ENCODE results near the gene GPR17.

GPR17 gene

DNA sequence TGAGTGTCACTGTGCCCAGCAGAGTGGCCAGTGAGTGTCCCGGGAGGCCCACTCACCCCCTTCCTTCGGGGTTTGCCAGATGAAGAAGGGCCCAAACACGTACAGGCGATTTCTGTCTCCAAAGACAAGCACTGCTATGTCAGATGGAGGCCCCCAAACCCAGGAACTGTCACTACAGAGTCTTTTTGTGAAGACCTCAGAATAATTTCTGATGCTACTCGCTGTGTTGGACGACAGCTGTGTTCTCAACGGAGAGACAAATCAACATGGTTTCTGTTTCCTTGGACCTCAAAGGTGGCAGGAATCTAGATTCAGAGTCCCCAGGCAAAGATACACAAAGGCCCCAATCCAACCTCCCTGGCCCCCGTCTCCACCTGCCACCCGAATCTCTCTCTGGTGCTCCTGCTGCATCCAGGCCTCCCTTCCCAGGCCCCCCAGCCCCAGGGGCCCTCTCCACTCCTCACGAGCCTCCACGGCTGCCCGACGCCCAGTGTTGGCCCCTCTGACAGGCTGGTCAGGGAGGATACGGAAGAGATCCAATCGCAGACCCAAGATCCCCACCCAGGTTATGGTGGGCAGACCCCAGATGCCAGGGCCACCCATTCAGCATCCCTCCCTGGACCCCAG, 2.4 kb upstream of the GPR17 start:
- no peak for DNase-seq

DNA sequence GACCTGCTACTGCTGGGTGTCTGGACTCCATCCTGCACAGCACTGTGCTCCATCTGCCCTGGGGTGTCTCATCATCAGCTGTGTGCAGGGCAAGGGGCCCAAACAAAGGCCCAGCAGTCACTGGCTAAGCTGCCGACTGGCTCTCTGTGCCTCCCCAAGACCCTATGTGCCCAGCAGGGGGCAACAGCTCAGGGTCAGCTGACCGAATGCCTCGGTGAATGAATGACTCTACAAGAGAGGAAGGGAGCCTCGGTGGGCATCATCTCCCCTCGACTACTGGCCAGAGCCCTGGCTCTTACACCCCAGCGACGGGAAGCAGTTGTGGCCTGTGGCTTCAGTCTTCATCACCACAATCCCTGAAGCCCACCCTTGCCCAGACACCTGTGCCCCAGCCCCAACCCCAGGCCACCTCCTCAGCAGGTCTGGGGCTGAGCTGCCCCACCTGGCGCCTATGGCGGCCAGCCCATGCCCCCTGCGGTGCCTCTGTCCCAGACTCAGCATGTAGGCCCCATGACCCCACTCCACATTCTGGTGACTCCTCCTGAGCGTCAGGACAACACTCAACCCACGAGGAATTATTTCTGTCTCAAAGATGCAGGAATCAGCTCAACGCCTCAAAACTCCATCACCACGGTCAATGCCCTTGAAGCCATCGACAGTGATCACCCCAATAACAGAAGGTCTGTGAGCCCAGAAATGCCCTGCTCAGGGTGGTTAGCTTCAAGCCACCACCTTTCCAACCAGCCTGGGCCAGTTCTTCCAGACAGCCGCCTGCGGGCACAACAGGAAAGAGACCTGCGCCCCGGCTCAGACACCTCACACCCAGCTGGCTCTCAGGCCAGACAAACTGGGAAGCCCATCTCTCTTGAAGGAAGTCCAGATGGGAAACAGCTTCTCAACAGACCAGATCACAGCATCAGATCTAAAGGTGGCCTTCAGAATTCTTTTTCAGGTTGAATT, 1.6 kb upstream of the GPR17 start:
- DNase-seq = no peak

DNA sequence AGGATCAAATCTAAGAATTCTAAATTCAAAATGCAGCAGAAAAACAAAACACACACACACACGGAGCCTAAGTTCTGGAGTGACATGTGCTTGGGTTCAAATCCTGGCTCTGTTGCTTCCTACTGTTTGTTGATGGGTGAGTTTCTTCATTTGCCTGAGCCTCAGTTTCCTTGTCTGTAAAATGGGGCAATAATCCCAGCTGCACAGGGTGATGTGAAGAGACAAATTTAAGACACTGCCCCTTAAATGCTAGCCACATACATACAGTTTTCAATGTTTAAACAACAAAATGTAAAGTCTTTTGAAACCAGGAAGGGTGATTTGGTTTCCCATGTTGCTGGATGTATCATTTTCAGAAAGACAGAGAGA, 943 bp upstream of the GPR17 start:
- DNase-seq = no peak

DNA sequence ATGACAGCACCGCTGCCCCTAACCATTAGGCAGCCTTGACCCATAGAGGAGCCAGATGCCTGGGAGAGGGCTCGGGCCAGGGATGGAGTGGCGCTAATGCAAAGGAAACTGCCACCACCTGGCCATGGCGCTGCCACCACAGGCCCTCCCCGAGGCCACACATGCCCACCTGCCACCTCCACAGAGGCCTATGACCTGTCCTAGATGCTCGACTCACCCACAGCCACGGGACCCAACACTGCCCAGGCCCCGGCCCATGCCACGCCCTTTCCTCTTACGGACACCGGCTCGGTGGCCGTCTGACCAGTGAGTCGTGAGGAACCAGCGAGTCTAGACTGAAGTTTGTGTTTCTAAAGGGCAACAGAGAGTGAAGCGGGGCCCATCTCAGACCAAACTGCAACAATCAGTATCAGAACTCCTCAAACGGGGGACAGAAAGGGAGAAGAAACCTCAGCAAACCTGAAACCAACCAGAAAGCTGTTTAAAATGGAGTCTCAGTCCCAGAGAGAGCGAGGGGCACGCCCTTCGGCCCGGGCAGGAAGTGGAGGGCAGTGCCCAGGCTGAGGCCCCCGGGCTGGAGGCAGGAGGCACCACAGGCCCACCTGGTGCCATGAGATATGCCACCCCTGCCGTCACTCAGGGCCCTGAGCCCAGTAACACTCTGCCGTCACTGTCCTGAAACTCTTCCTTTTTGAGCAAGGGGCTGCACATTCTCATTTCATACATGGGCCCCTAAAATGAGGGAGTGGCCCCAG, 711 bp downstream of the GPR17 start:
- DNase-seq = no peak

DNA sequence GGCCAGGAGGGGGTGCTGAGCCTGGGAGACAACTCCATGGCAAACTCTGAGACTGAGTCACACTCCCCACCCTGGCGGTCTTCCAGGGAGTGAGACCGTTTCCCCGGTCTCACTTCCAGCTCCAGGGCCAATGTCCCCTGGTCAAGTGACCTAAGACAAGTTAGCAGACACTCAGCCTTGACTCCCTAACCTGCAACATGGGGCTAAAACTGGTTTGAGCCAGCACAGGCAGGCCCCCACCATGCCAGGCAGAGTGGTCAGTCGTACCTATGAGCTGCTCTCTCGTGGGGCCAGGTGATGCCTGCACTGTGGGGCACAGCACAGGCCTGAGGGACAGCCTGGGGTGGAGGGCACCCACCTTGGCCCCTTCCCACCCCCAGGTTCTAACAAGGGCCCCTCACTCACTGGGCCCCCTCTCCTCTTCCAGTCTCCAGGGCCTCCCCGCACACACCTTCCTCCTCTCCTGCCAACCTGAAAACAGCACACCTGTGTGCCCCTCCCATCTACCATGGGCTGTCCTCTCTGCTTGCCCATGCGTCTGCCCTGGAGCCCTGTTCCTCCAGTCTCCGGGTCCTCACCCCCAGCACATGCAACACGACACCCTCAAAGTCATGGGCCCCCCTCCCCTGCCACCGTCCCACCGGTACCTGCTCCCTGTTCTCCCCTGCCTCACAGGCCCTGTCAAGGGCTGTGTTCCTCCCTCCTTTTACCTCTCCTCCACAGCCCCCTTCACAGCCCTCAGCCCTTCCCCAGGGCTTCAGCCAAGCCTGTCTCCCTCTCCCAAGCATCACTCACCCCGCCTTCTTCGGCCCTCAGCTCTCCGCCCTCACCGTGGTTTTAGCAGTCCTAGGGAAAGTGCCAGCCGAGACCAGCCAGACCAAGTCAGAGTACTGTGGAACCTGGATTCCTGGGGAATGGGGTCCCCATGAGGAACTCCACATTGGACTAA, 1.6 kb downstream of the GPR17 start:
- no peak for DNase-seq

DNA sequence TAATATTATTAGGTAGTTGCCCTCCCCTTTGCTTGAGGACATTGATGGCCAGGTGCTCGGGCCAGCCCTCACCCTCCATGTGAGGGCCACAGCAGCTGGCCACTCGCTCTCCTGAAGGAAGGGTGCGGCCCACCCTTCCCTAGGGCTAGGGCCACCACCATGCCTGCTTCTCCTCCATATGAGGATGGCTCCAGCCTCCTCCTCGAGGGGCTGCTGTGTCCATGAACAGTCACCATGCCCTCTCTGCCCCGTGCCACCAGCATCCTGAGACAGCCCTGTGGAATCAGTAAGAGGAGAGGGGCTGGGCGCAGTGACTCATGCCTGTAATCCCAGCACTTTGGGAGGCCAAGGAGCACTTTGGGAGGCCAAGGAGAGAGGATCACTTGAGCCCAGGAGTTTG, 2.4 kb downstream of the GPR17 start:
- DNase-seq = no peak

DNA sequence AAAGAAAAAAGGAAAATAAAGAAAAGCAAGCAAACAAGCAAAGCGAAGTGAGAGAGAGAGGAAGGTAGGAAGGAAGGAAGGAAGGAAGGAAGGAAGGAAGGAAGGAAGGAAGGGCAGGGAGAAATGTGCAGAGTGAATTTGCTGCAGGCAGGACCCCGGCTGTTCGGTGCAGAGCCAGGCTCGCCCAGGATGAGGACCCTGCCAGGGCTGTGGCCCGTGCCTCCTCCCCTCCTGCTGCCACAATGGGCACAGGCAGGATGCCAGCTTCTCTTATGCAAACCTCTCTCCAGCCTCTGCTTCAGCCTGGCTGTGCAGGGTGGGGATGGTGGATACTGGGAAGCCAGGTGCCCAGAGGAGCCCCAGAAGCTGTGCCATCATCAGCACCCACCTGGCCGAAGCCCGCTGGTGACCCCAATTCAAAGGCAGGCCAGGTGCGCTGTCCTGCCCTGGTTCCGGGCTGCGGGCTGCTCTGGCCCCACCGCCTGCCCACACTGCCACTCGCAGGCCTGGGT, 3.2 kb downstream of the GPR17 start:
- no peak for DNase-seq

DNA sequence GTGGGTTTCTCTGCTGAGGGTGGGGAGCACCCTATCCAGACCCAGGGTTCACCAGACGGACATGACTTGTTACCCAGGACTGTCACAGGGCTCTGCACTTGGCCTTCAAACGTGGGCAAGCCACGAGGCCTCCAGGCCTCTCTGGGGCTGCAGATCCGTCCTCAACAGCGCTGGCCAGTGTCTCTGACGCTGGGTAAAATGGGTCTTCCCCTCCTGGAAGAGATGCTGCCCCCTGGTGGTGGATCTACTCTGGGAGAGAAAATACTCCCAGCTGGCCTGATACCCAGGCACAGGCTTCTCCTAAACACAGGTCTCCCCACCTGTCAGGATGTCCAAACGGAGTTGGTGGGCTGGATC, 3.7 kb downstream of the GPR17 start:
- peak; percentile 96 for DNase-seq

DNA sequence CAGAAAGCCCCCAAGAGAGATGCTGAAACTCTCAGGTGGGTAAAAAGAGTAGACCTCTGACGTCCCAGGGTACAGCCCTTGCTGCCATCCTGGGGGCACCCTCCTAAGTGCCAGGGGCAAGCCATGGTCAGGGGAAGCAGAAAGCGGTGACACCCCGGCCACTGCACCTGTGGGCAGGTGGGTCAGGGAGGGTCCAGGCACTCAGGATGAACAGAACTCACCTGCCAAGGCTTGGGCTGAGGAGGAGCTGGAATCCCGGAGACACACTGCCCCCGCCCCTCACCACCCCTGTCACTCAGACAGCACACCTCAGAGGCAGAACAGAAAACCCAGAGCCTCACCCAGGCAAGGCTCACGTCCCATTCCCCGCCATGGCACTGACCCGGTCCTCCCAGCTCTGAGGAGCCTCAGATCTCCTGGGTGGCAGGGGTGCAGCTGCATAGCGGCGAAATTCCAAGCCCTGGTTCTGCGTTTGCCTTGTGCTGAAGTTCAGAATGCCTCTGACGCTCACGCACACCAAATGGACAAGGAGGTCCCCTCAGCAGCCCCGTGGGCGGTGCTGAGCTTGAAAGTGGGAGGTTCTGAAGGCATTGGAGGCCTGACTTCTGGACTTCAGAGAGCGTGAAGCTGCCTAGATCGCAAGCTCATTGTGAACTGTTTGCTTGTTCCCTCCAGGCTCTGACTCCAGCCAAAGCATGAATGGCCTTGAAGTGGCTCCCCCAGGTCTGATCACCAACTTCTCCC, 4.3 kb downstream of the GPR17 start:
- no peak for DNase-seq

DNA sequence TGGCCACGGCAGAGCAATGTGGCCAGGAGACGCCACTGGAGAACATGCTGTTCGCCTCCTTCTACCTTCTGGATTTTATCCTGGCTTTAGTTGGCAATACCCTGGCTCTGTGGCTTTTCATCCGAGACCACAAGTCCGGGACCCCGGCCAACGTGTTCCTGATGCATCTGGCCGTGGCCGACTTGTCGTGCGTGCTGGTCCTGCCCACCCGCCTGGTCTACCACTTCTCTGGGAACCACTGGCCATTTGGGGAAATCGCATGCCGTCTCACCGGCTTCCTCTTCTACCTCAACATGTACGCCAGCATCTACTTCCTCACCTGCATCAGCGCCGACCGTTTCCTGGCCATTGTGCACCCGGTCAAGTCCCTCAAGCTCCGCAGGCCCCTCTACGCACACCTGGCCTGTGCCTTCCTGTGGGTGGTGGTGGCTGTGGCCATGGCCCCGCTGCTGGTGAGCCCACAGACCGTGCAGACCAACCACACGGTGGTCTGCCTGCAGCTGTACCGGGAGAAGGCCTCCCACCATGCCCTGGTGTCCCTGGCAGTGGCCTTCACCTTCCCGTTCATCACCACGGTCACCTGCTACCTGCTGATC, 4.9 kb downstream of the GPR17 start:
- no peak for DNase-seq

DNA sequence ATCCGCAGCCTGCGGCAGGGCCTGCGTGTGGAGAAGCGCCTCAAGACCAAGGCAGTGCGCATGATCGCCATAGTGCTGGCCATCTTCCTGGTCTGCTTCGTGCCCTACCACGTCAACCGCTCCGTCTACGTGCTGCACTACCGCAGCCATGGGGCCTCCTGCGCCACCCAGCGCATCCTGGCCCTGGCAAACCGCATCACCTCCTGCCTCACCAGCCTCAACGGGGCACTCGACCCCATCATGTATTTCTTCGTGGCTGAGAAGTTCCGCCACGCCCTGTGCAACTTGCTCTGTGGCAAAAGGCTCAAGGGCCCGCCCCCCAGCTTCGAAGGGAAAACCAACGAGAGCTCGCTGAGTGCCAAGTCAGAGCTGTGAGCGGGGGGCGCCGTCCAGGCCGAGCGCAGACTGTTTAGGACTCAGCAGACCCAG, 5.4 kb downstream of the GPR17 start:
- no peak for DNase-seq

DNA sequence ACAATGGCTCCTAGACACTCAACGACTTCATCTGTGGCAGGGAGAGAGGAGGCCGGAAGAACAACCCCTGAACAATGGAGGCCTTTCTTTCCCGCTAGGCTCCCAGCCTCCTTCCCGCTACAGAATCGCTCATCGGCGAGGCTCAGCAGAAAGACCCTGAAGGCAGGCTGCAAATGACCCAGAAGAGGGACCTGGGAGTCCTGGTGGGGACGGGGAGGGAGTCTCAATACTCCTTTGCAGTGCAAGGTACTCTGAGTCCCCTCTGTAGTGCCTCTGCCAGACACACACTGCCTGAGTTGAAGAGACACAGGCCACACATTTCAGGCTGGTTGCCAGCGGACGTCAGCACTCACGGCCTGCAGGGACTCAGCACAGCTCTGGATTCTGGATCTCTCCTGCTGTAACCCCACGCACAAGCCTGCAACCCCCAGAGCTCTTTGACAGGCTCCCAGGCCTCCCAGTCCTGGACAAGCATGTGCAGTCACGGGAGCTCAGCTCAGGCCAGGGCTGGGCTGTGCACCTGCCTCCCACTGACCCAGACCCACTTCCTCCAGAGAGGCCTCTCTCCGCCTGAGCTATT, 6.1 kb downstream of the GPR17 start:
- DNase-seq = no peak

DNA sequence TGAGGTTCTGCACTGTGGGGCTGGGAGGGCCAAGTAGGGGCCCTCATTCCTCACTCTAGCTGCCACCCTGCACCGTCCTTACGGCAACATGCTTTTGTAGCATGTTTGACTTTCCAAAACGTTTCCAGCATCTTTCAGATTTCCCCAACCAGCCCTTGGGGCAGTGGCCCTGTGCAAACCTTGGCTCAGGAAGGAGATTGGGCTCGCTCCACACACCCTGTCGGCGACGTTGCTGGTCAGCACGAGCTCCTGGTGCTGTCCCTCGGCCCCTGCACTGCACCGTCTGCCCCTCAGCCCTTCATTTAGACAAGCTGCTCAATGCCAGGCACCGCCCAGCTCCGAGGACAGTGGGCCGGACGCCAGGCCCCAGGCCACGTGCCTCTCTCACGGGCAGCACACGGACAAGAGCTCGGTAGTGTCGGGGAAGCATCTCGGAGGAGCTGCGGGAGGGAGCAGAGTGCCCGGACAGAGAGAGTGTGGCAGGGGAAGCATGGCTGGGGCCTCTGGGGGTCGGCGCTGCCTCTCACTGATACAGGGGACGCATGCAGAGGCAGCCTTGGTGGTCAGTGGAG, 6.9 kb downstream of the GPR17 start:
- no peak for DNase-seq

DNA sequence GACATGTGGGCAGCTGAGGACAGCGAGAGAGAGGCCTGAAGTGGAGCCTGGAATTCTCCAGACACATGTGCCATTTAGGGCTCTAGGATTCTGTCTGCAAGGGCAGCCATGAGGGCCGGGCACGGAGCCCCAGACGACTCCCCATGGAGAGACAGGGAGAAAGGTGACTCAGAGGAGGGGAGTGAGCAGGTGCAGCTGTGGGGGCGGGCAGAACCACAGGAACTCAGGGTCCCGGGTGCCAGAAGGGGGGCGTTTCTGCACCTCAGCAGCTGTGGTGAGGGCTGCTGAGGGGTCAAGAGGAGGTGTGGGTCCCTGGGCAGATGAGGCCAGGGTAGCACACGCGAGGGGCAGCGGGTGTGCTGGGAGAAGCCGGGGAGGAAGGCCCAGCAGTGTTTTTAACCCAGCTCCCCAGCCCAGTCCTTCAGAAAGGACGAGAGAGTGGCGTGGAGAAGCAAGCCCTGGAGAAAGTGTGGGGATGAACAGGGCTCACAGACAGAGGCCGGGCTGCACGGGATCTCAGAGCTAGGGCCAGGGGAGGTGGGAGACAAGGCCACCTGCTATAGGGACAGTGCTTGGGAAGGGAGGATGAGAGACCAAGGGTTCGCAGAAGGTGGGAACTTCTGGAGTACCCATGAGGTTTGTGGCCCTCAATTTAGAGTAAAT, 7.6 kb downstream of the GPR17 start:
- no peak for DNase-seq

DNA sequence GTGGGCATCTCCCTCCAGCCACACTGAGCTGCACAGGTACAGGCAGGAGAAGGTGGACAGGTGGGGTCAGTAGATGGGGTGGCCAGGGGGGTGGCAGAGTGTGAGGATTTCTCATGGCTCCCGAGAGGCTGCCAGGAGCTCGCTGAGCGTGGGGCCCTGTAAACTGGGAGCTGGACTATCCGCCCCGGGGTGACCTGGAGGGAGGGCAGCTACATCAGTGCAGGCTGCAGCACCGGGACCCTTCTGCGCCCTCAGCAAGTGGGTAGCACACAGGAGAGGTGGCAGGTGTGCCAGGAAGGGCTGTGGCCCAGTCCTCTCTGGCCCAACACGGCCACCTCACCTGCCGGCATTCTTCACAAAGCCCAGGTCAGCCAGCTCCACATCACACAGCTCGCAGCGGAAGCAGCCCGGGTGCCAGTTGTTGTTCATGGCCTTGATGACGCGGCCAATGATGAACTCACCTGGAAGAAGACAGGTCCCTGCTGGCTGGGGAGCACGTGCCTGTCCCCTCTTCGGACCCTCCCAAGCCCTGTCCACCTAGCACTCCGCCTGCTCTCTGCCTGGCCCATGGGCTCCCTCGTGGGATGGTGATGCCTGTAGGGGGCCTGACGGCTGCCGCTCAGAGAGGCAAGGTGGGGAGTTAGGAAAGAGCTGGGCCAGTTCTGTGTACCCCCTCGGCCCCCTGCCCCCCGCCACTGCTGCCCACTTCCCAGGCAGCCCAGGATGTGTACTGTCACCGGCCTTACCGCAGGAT, 8.3 kb downstream of the GPR17 start:
- DNase-seq = no peak

DNA sequence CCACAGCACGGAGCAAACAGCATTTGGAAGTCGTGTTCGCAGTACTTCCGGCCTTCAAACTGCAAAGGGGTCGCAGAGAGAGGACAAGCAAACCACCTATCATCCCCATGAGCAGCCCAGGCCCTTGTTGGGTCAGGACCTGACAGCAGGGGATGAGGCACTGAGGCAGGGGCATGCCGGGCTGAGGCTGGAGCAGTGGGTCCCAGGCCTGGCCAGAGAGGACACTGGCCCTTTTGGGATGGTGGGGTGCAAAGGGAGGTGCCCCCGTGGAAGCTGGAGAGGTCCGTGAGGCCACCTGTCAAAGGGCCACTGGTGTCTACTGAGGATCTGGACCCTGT, 8.9 kb downstream of the GPR17 start:
- DNase-seq = no peak

DNA sequence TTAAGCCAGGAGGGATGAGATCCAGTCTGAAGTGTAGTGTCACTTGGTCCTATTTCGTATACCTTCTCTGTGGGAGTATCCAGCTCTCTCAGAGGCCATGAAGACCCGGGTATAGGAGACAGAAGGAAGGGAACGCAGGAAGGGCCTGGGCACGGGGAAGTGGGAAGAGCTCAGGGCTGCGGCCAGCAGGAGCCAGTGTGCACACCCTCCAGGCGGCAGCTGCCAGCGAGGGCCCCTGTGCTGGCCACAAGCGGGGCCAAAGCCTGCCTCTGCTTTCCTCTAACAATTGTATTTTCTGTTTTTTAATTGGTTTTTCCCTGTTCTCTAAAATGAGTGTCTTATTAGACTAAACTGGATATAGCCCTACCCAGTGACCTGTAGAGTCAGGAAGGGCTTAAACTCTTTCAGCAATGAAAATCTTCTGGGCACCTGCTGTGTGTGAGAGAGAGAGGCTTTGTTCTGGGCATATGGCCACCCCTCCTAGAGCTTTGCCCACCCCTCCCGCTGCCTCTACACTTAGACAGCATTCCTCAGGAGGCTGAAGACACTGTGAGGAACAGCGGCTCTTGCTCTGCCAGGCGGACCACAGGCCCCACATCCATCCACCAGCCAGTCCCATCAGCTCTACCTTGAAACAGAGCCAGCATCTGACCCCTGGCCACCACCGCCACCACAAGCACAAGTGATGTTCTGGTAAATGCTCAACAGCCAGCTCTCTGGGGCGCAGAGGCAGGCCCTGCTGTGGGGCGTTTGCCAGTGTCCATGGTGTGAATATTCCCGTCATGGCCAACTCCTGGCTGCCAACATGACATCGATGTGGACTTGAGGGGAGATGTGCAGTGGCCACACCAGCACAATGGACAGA, 9.5 kb downstream of the GPR17 start:
- no peak for DNase-seq

DNA sequence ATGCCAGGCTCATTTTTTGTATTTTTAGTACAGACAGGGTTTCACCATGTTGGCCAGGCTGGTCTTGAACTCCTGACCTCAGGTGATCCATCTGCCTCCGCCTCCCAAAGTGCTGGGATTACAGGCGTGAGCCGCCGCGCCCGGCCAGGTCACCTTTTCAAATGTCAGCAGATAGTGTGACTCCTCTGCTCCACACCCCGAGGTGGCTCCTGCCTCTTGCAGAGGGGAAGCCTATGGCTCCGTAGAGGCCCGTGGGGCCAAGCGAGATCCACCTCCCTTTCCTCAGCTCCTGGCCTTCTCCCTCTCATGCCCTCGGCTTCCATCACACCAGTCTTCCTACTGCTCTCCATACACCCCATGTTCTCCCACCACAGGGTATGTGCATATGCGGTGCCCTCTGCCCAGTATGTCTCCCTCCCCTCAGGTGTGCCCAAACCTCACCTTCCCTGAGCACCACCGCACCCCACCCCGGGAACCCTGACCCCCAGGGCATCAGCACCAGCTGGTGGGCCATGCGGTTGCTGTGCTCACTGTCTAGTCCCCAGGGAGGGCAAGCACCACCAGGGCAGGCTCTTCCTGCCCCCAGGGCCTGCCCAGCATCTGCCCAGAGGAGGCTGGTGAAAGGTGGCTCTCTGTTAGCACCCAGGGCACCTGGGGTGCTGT, 10.7 kb downstream of the GPR17 start:
- no peak for DNase-seq
